T-helper 1 cell treated with Interleukin-12 subunit alpha and Interleukin-12 subunit beta and Interleukin-4 antibody, amounts not matched to agents 30 μg/mL and 1 μg/mL, for 36 hours (primary cell): Measurements from ENCODE around the gene HBEGF.

Experiments
- H3K27ac Mint-ChIP-seq: one replicate; pipeline ENCODE4 v1.8.0; 2021; ENCODE audit warnings: mild to moderate bottlenecking, mixed read lengths
- H3K27me3 Mint-ChIP-seq: one replicate; pipeline ENCODE4 v1.8.0; 2021; ENCODE audit warnings: low read depth, mixed read lengths
- H3K36me3 Mint-ChIP-seq: one replicate; pipeline ENCODE4 v1.8.0; 2021; ENCODE audit warnings: low read depth, mixed read lengths
- H3K4me1 Mint-ChIP-seq: one replicate; pipeline ENCODE4 v1.8.0; 2021; ENCODE audit warnings: low read depth, mixed read lengths
- H3K4me3 Mint-ChIP-seq: one replicate; pipeline ENCODE4 v1.8.0; 2021; ENCODE audit warnings: mild to moderate bottlenecking, moderate library complexity, mixed read lengths
- H3K9me3 Mint-ChIP-seq: one replicate; pipeline ENCODE4 v1.8.0; 2021; ENCODE audit warnings: mixed read lengths

Gene HBEGF

DNA sequence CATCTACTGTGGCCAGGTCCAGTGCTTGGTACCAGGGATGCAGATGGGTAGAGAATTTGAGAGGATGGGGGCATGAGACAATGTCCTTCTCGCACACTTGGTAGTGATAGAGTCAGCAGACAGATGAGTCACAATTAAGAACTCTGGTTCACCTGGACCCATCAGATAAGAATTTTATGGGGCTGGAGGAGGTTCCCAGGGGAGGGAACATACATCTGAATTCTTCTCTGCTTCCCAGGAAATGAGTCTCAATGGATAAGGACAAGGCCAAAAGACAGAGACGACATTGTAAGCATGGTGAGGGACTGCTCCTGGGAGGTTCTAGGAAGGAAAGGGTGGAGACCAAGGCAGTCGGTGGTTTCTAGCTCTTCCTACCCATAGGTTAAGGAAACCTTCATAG is 18.9 kb upstream of the HBEGF start:
- H3K27me3 Mint-ChIP-seq: no peaks in the 10 kb centered on the region
- no peak overlapping the region for H3K4me3 Mint-ChIP-seq
- H3K4me1 Mint-ChIP-seq: peaks cover 7% of the 10 kb centered on the region
- H3K9me3 Mint-ChIP-seq: no peaks in the 10 kb centered on the region
- no peak overlapping the region for H3K27ac Mint-ChIP-seq
- no peaks in the 10 kb centered on the region for H3K36me3 Mint-ChIP-seq

- H3K9me3 Mint-ChIP-seq: no peaks in the 10 kb centered on the region
- no peak overlapping the region for H3K4me3 Mint-ChIP-seq
- no peak overlapping the region for H3K27ac Mint-ChIP-seq
- H3K27me3 Mint-ChIP-seq: no peaks in the 10 kb centered on the region
- peaks cover 7% of the 10 kb centered on the region for H3K4me1 Mint-ChIP-seq
- no peaks in the 10 kb centered on the region for H3K36me3 Mint-ChIP-seq
Measured at GRCh38 chr5:140364472-140364765, 18.0 kb upstream of the HBEGF start.

DNA sequence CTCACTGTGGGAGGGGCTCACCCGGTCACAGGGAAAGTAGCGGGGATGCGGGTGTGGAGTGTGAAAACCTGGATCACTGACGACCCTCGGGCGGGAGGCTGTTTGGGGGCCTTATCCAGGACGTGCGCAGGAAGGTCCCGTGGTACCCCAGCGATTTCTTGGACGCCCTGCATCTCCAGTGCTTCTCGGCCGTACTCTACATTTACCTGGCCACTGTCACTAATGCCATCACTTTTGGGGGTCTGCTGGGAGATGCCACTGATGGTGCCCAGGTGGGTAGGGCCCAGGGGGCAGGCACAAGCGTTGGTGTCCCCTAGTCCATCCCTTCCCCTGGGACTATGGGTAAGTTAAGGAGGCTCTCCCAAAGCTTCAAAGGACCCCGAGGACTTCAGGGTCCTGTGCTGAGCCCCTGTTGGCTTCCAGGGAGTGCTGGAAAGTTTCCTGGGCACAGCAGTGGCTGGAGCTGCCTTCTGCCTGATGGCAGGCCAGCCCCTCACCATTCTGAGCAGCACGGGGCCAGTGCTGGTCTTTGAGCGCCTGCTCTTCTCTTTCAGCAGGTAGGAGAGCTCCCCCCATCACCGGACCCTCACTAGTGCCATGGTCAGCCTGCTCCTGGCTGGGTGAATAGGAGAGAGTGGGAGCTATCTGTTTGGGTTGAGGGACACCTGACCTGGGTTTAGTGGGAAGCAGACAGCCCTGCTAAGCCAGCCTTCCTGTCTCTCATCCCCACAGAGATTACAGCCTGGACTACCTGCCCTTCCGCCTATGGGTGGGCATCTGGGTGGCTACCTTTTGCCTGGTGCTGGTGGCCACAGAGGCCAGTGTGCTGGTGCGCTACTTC is 17.4 kb upstream of the HBEGF start:
- H3K4me1 Mint-ChIP-seq: peaks cover 7% of the 10 kb centered on the region
- H3K9me3 Mint-ChIP-seq: no peaks in the 10 kb centered on the region
- peaks cover under 1% of the 10 kb centered on the region for H3K27me3 Mint-ChIP-seq
- no peaks in the 10 kb centered on the region for H3K36me3 Mint-ChIP-seq
- H3K27ac Mint-ChIP-seq: no peak overlapping the region
- H3K4me3 Mint-ChIP-seq: peak overlapping the region; percentile 77

DNA sequence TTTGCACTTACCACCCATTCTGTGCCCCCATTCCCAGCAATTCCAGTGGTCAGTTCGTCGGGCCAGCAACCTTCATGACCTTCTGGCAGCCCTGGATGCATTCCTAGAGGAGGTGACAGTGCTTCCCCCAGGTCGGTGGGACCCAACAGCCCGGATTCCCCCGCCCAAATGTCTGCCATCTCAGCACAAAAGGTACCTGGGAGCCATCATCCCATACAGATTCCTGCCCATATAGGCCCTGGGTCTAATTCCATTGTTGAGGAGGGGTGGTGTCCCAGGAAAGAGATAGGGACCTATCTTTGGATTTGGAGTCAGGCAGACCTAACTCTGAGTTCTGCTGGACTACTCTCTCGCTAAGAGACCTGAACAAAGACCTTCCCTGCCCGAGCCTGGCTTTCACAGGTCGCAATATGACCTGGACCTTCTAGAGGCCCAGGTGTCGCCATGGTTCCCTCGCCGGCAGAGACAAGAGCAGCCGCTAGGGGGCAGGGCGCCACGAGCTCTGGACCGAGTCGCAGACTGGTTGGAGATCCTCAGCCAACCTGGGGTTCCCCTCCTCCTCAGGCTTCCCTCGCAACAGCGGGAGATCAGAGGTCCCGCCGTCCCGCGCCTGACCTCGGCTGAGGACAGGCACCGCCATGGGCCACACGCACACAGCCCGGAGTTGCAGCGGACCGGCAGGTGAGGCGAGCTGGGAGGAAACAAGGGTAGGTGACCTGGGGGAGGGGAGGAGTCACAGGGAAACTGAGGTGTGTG is 16.6 kb upstream of the HBEGF start:
- Mint-ChIP-seq H3K4me3 (peak overlapping the region; percentile 77), H3K27ac (peak overlapping the region; percentile 57), H3K27me3 (peaks cover 5% of the 10 kb centered on the region), H3K9me3 (no peaks in the 10 kb centered on the region), H3K36me3 (no peaks in the 10 kb centered on the region), H3K4me1 (peaks cover 5% of the 10 kb centered on the region)

DNA sequence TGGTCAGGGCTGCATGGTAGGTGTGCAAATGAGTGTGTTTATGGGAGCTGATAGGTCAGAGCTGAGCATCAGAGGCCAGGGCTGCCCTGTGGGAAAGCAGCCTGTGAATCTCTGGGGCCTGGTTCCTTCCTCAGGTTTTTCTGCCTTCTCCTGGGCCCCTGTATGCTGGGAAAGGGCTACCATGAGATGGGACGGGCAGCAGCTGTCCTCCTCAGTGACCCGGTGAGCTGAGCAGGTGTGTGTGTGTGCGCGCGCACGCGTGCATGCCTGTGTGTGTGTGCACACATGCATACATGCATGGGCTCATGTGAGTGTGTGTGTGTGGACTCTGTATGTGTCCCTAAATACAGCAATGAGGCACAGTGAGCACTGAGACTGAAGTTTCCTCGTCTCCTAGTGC is 15.9 kb upstream of the HBEGF start:
- Mint-ChIP-seq H3K36me3 (no peaks in the 10 kb centered on the region), H3K9me3 (no peaks in the 10 kb centered on the region), H3K4me1 (peaks cover 11% of the 10 kb centered on the region), H3K27me3 (peaks cover 8% of the 10 kb centered on the region), H3K27ac (no peak overlapping the region), H3K4me3 (no peak overlapping the region)

DNA sequence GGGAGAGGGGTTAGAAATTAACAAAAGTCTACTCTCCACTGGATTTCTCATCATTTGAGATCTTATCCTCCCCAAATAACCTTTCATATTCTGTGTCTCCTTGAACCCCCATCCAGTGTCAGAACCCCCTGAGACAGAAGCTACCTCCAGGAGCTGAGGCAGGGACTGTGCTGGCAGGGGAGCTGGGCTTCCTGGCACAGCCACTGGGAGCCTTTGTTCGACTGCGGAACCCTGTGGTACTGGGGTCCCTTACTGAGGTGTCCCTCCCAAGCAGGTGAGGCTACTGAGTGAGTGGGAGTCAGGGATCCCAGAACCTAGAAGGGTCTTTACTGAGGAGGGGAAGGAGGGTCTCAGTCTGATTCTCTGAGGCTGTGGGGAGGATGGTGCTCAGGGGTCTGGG is 15.5 kb upstream of the HBEGF start:
- Mint-ChIP-seq H3K36me3 (no peaks in the 10 kb centered on the region), H3K4me3 (no peak overlapping the region), H3K9me3 (no peaks in the 10 kb centered on the region)

DNA sequence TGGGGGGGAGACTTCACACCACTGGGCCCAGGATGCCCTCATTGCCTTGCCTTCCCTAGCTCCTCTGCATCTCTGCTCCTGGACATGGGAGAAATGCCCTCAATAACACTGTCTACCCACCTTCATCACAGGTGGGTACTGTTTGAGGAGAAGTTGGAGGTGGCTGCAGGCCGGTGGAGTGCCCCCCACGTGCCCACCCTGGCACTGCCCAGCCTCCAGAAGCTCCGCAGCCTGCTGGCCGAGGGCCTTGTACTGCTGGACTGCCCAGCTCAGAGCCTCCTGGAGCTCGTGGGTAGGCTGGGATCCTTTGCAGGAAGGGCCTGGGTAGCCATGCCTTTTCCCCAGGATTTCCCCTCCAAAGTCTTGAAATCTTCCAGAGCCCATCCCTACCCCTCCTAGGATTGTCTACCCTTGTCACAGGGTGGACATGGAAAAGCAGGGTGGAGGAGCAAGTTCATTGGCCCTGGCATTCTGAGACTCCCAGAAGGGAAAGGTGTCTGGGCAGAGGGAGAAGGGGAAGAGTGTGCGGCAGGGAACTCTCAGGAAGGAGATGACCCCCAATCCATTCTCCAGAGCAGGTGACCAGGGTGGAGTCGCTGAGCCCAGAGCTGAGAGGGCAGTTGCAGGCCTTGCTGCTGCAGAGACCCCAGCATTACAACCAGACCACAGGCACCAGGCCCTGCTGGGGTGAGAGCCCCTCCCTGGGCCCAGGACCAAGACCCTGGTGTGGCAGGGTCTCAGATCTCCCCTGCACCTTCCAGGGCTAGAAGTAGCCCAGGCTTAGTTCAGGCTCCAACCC is 14.5 kb upstream of the HBEGF start:
- no peak overlapping the region for H3K27ac Mint-ChIP-seq
- H3K27me3 Mint-ChIP-seq: peaks cover 8% of the 10 kb centered on the region
- no peaks in the 10 kb centered on the region for H3K9me3 Mint-ChIP-seq
- no peaks in the 10 kb centered on the region for H3K36me3 Mint-ChIP-seq
- no peak overlapping the region for H3K4me3 Mint-ChIP-seq
- peaks cover 17% of the 10 kb centered on the region for H3K4me1 Mint-ChIP-seq

More for the DNA sequence above, 15.5 kb upstream of the HBEGF start:
- Mint-ChIP-seq H3K27ac (no peak overlapping the region), H3K27me3 (peaks cover 8% of the 10 kb centered on the region), H3K4me1 (peaks cover 16% of the 10 kb centered on the region)

GRCh38 chr5:140360101-140360500 is 13.7 kb upstream of the HBEGF start, which contains the start of gene SLC4A9:
Gene SLC4A9 (plus strand): TSS chr5:140360194. CDS start chr5:140360237, 43 bp downstream.
- Mint-ChIP-seq H3K4me3 (no peak within 1 kb of the TSS), H3K27ac (no peak within 1 kb of the TSS), H3K27me3 (peaks cover 8% of the 10 kb centered on the region)

GRCh38 chr5:140358738-140359310 is 12.4 kb upstream of the HBEGF start:
- no peak overlapping the region for H3K4me3 Mint-ChIP-seq
- H3K4me1 Mint-ChIP-seq: peaks cover 17% of the 10 kb centered on the region
- H3K27ac Mint-ChIP-seq: no peak overlapping the region
- no peaks in the 10 kb centered on the region for H3K36me3 Mint-ChIP-seq
- H3K27me3 Mint-ChIP-seq: peaks cover 8% of the 10 kb centered on the region
- H3K9me3 Mint-ChIP-seq: no peaks in the 10 kb centered on the region

More at GRCh38 chr5:140360101-140360500, 13.7 kb upstream of the HBEGF start, which contains the start of gene SLC4A9:
- Mint-ChIP-seq H3K9me3 (no peaks in the 10 kb centered on the region), H3K4me1 (peaks cover 17% of the 10 kb centered on the region), H3K36me3 (no peaks in the 10 kb centered on the region)

- Mint-ChIP-seq H3K27me3 (peaks cover 8% of the 10 kb centered on the region), H3K36me3 (no peaks in the 10 kb centered on the region), H3K27ac (peak overlapping the region; percentile 71), H3K4me1 (peaks cover 12% of the 10 kb centered on the region), H3K4me3 (peak overlapping the region; percentile 80), H3K9me3 (no peaks in the 10 kb centered on the region)
Measured at GRCh38 chr5:140357726-140358093, 11.3 kb upstream of the HBEGF start.

- peaks cover 12% of the 10 kb centered on the region for H3K4me1 Mint-ChIP-seq
- H3K9me3 Mint-ChIP-seq: no peaks in the 10 kb centered on the region
- peak overlapping the region; percentile 71 for H3K27ac Mint-ChIP-seq
- H3K36me3 Mint-ChIP-seq: no peaks in the 10 kb centered on the region
- peak overlapping the region; percentile 80 for H3K4me3 Mint-ChIP-seq
- peaks cover 8% of the 10 kb centered on the region for H3K27me3 Mint-ChIP-seq
Measured at GRCh38 chr5:140356853-140357725, 10.7 kb upstream of the HBEGF start.

- Mint-ChIP-seq H3K9me3 (no peaks in the 10 kb centered on the region), H3K27me3 (peaks cover 8% of the 10 kb centered on the region), H3K4me1 (peaks cover 20% of the 10 kb centered on the region), H3K4me3 (no peak overlapping the region), H3K36me3 (no peaks in the 10 kb centered on the region), H3K27ac (no peak overlapping the region)
Measured at GRCh38 chr5:140355546-140355945, 9.1 kb upstream of the HBEGF start.

- Mint-ChIP-seq H3K4me1 (peaks cover 23% of the 10 kb centered on the region), H3K27me3 (no peaks in the 10 kb centered on the region), H3K27ac (peak overlapping the region; percentile 67), H3K9me3 (no peaks in the 10 kb centered on the region), H3K4me3 (no peak overlapping the region), H3K36me3 (no peaks in the 10 kb centered on the region)
Measured at GRCh38 chr5:140351609-140352334, 5.4 kb upstream of the HBEGF start.
